Measurements from ENCODE around the gene ARMH1.

Gene ARMH1

GRCh38 chr1:44674113-44675000, at the start of gene ARMH1, which contains the start of gene TMEM53:
Gene ARMH1, plus strand, starts transcription at chr1:44674714. Its CDS starts 14,984 bp downstream, at chr1:44689698.
Gene TMEM53, minus strand, starts transcription at chr1:44674481. Its CDS starts 90 bp downstream, at chr1:44674391.
- peak; percentile 98 for DNase-seq

GRCh38 chr1:44625348-44625747, 49.2 kb upstream of the ARMH1 start:
- DNase-seq = no peak

GRCh38 chr1:44628962-44629756, 45.4 kb upstream of the ARMH1 start:
- no peak for DNase-seq

- no peak for DNase-seq
Measured at GRCh38 chr1:44630116-44630515, 44.4 kb upstream of the ARMH1 start.

GRCh38 chr1:44631333-44631646, 43.2 kb upstream of the ARMH1 start:
- DNase-seq = no peak

- DNase-seq = peak; percentile 94
Measured at GRCh38 chr1:44631647-44632539, 42.6 kb upstream of the ARMH1 start.

- no peak for DNase-seq
Measured at GRCh38 chr1:44632598-44632997, 41.9 kb upstream of the ARMH1 start.

GRCh38 chr1:44634606-44635189, 39.8 kb upstream of the ARMH1 start:
- DNase-seq = no peak

GRCh38 chr1:44635439-44635838, 39.1 kb upstream of the ARMH1 start:
- DNase-seq = no peak

GRCh38 chr1:44636083-44636687, 38.3 kb upstream of the ARMH1 start:
- no peak for DNase-seq

- DNase-seq = no peak
Measured at GRCh38 chr1:44636688-44637598, 37.6 kb upstream of the ARMH1 start.

- DNase-seq = no peak
Measured at GRCh38 chr1:44637702-44638411, 36.7 kb upstream of the ARMH1 start.

- no peak for DNase-seq
Measured at GRCh38 chr1:44640200-44640853, 34.2 kb upstream of the ARMH1 start.

- no peak for DNase-seq
Measured at GRCh38 chr1:44641126-44642102, 33.1 kb upstream of the ARMH1 start.

- no peak for DNase-seq
Measured at GRCh38 chr1:44642255-44642654, 32.3 kb upstream of the ARMH1 start.

GRCh38 chr1:44642925-44643324, 31.6 kb upstream of the ARMH1 start:
- DNase-seq = no peak

GRCh38 chr1:44643721-44644334, 30.7 kb upstream of the ARMH1 start:
- DNase-seq = no peak

GRCh38 chr1:44644806-44645205, 29.7 kb upstream of the ARMH1 start:
- DNase-seq = no peak
